T-cell (primary cell): ENCODE results near the gene ODC1. TPM values are rescaled to one million over a fixed set of nuclear protein-coding genes. Genes with fewer than 3 reads are reported as not detected.

Experiments used
- ATAC-seq, 4 experiments: fragments of 200-7000 bp in 3 of 4; fragments of 150-1000 bp in 1 of 4; cut with Tn5 transposase; replicated peaks in 1 of 4; 1 replicate in 3 of 4; 2 replicates in 1 of 4; pipeline ENCODE4 v1.10.0; 2021; ENCODE audit warnings: moderate library complexity in 3 of 4, mild to moderate bottlenecking in 2 of 4, moderate number of reproducible peaks in 1 of 4
- CTCF ChIA-PET, 2 donors: fragments of 300-600 bp; sonication (Branson Sonifier 250); formaldehyde crosslinking; loops; one replicate each; lab custom pipeline; 2022; ENCODE audit warnings: antibody characterized with exemption in 2 of 2; lab: Charles Lee
- POLR2A ChIA-PET, 2 donors: fragments of 300-600 bp; sonication (Branson Sonifier 250); formaldehyde crosslinking; loops; one replicate each; lab custom pipeline; 2022; ENCODE audit warnings: antibody characterized with exemption in 2 of 2; lab: Charles Lee
- DNase-seq, 35 experiments: peaks; one replicate each; pipeline versions ENCODE4 v3.0.0 to v3.0.0-alpha.2; 2013 to 2023
- H3K27ac ChIP-seq: one replicate; pipeline ENCODE4 v1.5.1; 2013; ENCODE audit warnings: low read length
- H3K27me3 ChIP-seq, 2 experiments: replicated peaks in 1 of 2; 1 replicate in 1 of 2; 2 replicates in 1 of 2; pipeline versions ENCODE4 v1.6.1 to v1.7.0; 2013; ENCODE audit warnings: low read length in 1 of 2, mixed read lengths in 1 of 2; ENCODE audit not compliant: control insufficient read depth in 2 of 2, insufficient read depth in 2 of 2; ENCODE audit errors: extremely low read depth in 1 of 2
- H3K36me3 ChIP-seq, 2 donors: 1 replicate in 1 of 2; 2 replicates in 1 of 2; pipeline versions ENCODE4 v1.6.1 to v1.7.0; 2013; ENCODE audit warnings: low read length in 1 of 2; ENCODE audit not compliant: control insufficient read depth in 2 of 2, insufficient read depth in 1 of 2; ENCODE audit errors: extremely low read depth in 1 of 2
- H3K4me1 ChIP-seq, 2 experiments: 1 replicate in 1 of 2; 2 replicates in 1 of 2; pipeline versions ENCODE4 v1.6.1 to v1.7.0; 2013; ENCODE audit warnings: low read length in 2 of 2, mixed read lengths in 1 of 2; ENCODE audit not compliant: insufficient read depth in 2 of 2, control insufficient read depth in 1 of 2; ENCODE audit errors: extremely low read depth in 1 of 2
- H3K4me3 ChIP-seq, 2 donors: 1 replicate in 1 of 2; 2 replicates in 1 of 2; pipeline versions ENCODE4 v1.5.1 to v1.7.0; 2013; ENCODE audit warnings: mild to moderate bottlenecking in 2 of 2, low read length in 1 of 2, moderate library complexity in 1 of 2; ENCODE audit not compliant: control insufficient read depth in 1 of 2; ENCODE audit errors: extremely low read depth in 1 of 2
- H3K9me3 ChIP-seq: 2 replicates; pipeline ENCODE4 v1.7.0; 2013
- H3K27ac Mint-ChIP-seq, 2 donors: one replicate each; pipeline ENCODE4 v1.8.0; 2020 to 2021; ENCODE audit warnings: mild to moderate bottlenecking in 2 of 2, mixed read lengths in 2 of 2
- H3K27me3 Mint-ChIP-seq, 2 donors: one replicate each; pipeline ENCODE4 v1.8.0; 2021 to 2022; ENCODE audit warnings: mixed read lengths in 2 of 2
- H3K36me3 Mint-ChIP-seq: one replicate; pipeline ENCODE4 v1.8.0; 2021; ENCODE audit warnings: mixed read lengths
- H3K4me1 Mint-ChIP-seq, 3 donors: one replicate each; pipeline ENCODE4 v1.8.0; 2020 to 2022; ENCODE audit warnings: mixed read lengths in 3 of 3, mild to moderate bottlenecking in 1 of 3
- H3K4me3 Mint-ChIP-seq, 3 donors: one replicate each; pipeline ENCODE4 v1.8.0; 2020 to 2022; ENCODE audit warnings: mild to moderate bottlenecking in 3 of 3, mixed read lengths in 3 of 3, moderate library complexity in 3 of 3
- H3K9me3 Mint-ChIP-seq, 3 donors: one replicate each; pipeline ENCODE4 v1.8.0; 2020 to 2022; ENCODE audit warnings: mixed read lengths in 3 of 3
- WGBS: methylation state at CpG from one replicate; pipeline ENCODE4 v1.1.5; 2013; ENCODE audit warnings: missing lambda C conversion rate; ENCODE audit not compliant: insufficient coverage; 5-methylcytosine and 5-hydroxymethylcytosine counted together
- total RNA-seq, 35 experiments: library from RNA in 6 of 35; stranded (reverse) in 6 of 35; fragments of 120-200 nt in 1 of 35; gene quantifications; one replicate each; pipeline versions ENCODE4 v1.2.1 to v1.2.4 and lab custom pipeline; 2013 to 2026

ODC1 gene
- total RNA-seq, 5 donors from 2014 or later (not counting 1 experiment from before 2014, with no cell fraction given), result 40.6 to 102 (median 53.3) TPM

- DNase-seq (no peak), ATAC-seq (no peak)
- Histone ChIP-seq H3K27ac (no peak overlapping the region), H3K9me3 (no peaks in the 10 kb centered on the region), H3K27me3 (peaks cover 0 to 29% of the 10 kb centered on the region in 2 experiments), H3K4me1 (peaks cover 0 to 21% of the 10 kb centered on the region in 2 experiments), H3K36me3 (peaks cover 12 to 25% of the 10 kb centered on the region in 2 donors), H3K4me3 (no peak overlapping the region)
- H3K27me3 Mint-ChIP-seq, result peaks cover 3 to 4% of the 10 kb centered on the region in 2 donors
- no peaks in the 10 kb centered on the region for H3K9me3 Mint-ChIP-seq
- H3K27ac Mint-ChIP-seq, result no peak overlapping the region
- ChIA-PET POLR2A (no interaction called here), CTCF (interaction anchor here (0.9 to 1.1 kb wide), 2 partner anchors 364 to 365 kb away, joined by 3 to 4 read pairs; no protein-coding TSS in a partner anchor)
- H3K4me1 Mint-ChIP-seq, result peaks cover 8 to 16% (median 14%) of the 10 kb centered on the region in 3 donors
- 89% methylated on average over 13 of the region's 13 CpGs for WGBS
- peaks cover 24% of the 10 kb centered on the region for H3K36me3 Mint-ChIP-seq
- H3K4me3 Mint-ChIP-seq, result no peak overlapping the region
Observed at GRCh38 chr2:10436583-10437110, 11.5 kb downstream of the ODC1 start.

GRCh38 chr2:10435820-10436204 is 12.3 kb downstream of the ODC1 start:
- H3K4me1 ChIP-seq, result peaks cover 0 to 22% of the 10 kb centered on the region in 2 experiments
- ATAC-seq, result no peak
- no peak overlapping the region for H3K4me3 ChIP-seq
- no peak for DNase-seq
- H3K27me3 ChIP-seq, result peaks cover 0 to 30% of the 10 kb centered on the region in 2 experiments
- peaks cover 19% of the 10 kb centered on the region for H3K36me3 Mint-ChIP-seq
- WGBS, result 83% methylated on average over 10 of the region's 14 CpGs
- peaks cover 9 to 16% of the 10 kb centered on the region in 2 donors for H3K36me3 ChIP-seq
- H3K9me3 ChIP-seq, result no peaks in the 10 kb centered on the region
- H3K4me1 Mint-ChIP-seq, result peaks cover 11 to 18% (median 14%) of the 10 kb centered on the region in 3 donors
- H3K27ac Mint-ChIP-seq, result no peak overlapping the region
- ChIA-PET POLR2A (interaction anchor here in 1 of 2 donors (0.6 kb wide), 1 partner anchor 341 kb away, joined by 3 read pairs; no protein-coding TSS in a partner anchor), CTCF (interaction anchor here (0.6 to 2.6 kb wide), 17 partner anchors 10 to 387 kb away, joined by 3 to 84 read pairs (median 6); partner anchors contain the start of gene ODC1 (in 1 of the 2))
- H3K27me3 Mint-ChIP-seq, result peaks cover 3 to 4% of the 10 kb centered on the region in 2 donors
- no peak overlapping the region for H3K27ac ChIP-seq
- no peak overlapping the region for H3K4me3 Mint-ChIP-seq
- H3K9me3 Mint-ChIP-seq, result no peaks in the 10 kb centered on the region

DNA sequence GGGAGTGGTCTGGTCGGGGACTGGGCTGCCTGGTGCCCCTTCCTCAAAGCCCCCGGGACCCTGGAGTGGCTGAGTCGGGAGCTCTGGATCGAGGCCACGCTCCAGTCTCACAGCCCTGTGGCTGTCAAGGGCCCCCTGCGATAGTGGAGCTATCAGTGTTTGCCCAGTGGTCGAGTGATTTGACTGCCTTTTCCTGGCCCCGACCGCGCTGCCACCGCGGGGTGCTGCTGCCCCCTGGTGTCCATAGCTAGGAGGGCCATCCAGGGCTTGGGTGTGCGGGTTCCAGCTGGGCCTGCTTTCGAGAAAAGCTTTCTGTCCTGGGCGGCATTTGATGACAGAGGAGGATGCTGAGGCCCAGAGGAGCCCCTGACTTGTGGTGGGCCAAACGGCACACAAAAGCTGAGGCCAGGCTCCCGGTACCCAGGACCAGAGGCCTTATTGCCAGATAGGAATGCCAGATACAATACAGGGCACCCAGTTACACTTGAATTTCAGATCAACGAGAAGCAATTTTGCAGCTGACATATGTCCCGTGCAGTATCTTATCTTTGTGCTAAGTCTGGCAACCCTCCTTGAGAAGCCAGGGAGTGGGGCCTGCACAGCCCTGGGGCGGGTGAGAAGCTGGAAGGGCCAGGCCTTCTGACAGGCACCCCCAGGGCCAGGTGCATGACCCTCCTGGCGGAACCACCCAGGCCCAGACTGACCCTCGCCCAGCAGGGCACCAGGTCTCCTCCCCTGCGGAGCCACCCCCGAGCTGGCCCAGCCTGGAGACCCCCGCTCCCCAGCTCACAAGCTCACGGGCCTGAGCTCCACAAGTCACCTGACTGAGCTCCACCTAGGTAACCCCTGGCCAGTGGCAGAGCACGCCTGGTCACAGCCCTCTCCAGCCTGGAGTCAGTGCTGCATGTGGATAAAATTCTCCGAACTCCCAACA is 13.0 kb downstream of the ODC1 start:
- ChIA-PET CTCF (interaction anchor here (0.6 to 2.6 kb wide), 40 partner anchors 8 to 805 kb away, joined by 3 to 84 read pairs (median 5); partner anchors contain the start of gene ODC1 (in 1 of the 2)), POLR2A (interaction anchor here (0.6 kb wide), 2 partner anchors 13 to 340 kb away, joined by 3 to 5 read pairs; partner anchors contain the start of gene ODC1 (in 1 of the 2))
- Histone ChIP-seq H3K4me1 (peaks cover 0 to 22% of the 10 kb centered on the region in 2 experiments), H3K27ac (no peak overlapping the region), H3K9me3 (no peaks in the 10 kb centered on the region), H3K4me3 (no peak overlapping the region), H3K36me3 (peaks cover 6 to 10% of the 10 kb centered on the region in 2 donors), H3K27me3 (peaks cover 0 to 30% of the 10 kb centered on the region in 2 experiments)
- Mint-ChIP-seq H3K27ac (no peak overlapping the region), H3K9me3 (no peaks in the 10 kb centered on the region), H3K36me3 (peaks cover 14% of the 10 kb centered on the region), H3K27me3 (peaks cover 3 to 4% of the 10 kb centered on the region in 2 donors), H3K4me1 (peaks cover 11 to 18% (median 14%) of the 10 kb centered on the region in 3 donors), H3K4me3 (no peak overlapping the region)
- WGBS, result 38% methylated on average over 28 of the region's 28 CpGs
- ATAC-seq (peak; percentile 64 to 72 (median 66)), DNase-seq (peak in 34 of 35 experiments; percentile 23 to 86 (median 59))

GRCh38 chr2:10433947-10434885 is 13.9 kb downstream of the ODC1 start:
- H3K4me3 Mint-ChIP-seq, result no peak overlapping the region
- ATAC-seq (peak in 2 of 4 experiments; percentile 2 to 3), DNase-seq (no peak)
- no peak overlapping the region for H3K27ac Mint-ChIP-seq
- Histone ChIP-seq H3K27ac (no peak overlapping the region), H3K9me3 (no peaks in the 10 kb centered on the region), H3K36me3 (peaks cover under 1 to 6% of the 10 kb centered on the region in 2 donors), H3K27me3 (peaks cover 0 to 30% of the 10 kb centered on the region in 2 experiments), H3K4me3 (no peak overlapping the region), H3K4me1 (peaks cover 0 to 22% of the 10 kb centered on the region in 2 experiments)
- no peaks in the 10 kb centered on the region for H3K9me3 Mint-ChIP-seq
- H3K27me3 Mint-ChIP-seq, result peaks cover 3 to 4% of the 10 kb centered on the region in 2 donors
- ChIA-PET CTCF (interaction anchor here (0.5 to 3.4 kb wide), 34 partner anchors 9 to 1345 kb away, joined by 3 to 84 read pairs (median 5); partner anchors contain the start of gene ODC1 (in 1 of the 2)), POLR2A (no interaction called here)
- H3K36me3 Mint-ChIP-seq, result peaks cover 7% of the 10 kb centered on the region
- H3K4me1 Mint-ChIP-seq, result peaks cover 11 to 18% (median 14%) of the 10 kb centered on the region in 3 donors
- WGBS, result 87% methylated on average over 11 of the region's 19 CpGs

DNA sequence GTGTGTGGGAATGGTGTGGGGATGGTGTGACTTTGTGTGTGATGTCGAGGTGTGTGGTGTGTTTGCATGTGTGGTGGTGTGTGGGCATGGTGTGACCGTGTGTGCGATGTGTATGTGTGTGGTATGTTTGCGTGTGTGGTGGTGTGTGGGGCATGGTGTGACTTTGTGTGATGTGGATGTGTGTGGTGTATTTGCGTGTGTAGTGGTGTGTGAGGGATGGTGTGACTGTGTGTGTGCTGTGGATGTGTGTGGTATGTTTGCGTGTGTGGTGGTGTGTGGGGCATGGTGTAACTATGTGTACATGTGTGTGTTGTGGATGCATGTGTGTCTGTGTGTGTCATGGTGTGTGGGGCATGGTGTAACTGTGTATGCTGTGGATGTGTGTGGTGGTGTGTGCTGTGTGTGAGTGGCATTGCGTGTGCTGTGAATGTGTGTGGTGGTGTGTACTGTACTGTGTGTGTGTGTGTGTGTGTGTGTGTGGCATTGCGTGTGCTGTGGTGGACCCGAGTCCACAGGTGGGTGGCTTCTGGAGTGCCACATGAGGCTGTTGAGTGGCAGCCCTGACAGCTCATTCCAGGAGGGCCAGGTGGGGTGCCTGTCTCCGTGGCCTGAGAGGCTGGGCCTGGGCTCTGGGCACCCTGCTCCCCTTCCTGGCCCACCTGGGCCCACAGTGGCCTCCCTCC is 14.7 kb downstream of the ODC1 start:
- Mint-ChIP-seq H3K36me3 (peaks cover under 1% of the 10 kb centered on the region), H3K27ac (no peak overlapping the region), H3K4me1 (peaks cover 11 to 18% (median 14%) of the 10 kb centered on the region in 3 donors), H3K9me3 (no peaks in the 10 kb centered on the region), H3K4me3 (peak overlapping the region in 1 of 3 donors; percentile 6), H3K27me3 (peaks cover 3 to 4% of the 10 kb centered on the region in 2 donors)
- ChIA-PET POLR2A (no interaction called here), CTCF (interaction anchor here (0.5 to 3.4 kb wide), 7 partner anchors 13 to 1346 kb away, joined by 3 to 22 read pairs (median 6); partner anchors contain the start of gene ODC1 (in 1 of the 2))
- Histone ChIP-seq H3K27me3 (peaks cover 0 to 30% of the 10 kb centered on the region in 2 experiments), H3K4me3 (no peak overlapping the region), H3K27ac (no peak overlapping the region), H3K4me1 (peaks cover 0 to 22% of the 10 kb centered on the region in 2 experiments), H3K36me3 (peaks cover 0 to 5% of the 10 kb centered on the region in 2 donors), H3K9me3 (no peaks in the 10 kb centered on the region)
- DNase-seq (no peak), ATAC-seq (no peak)
- WGBS, result 92% methylated on average over 10 of the region's 10 CpGs
